Activated naive CD4-positive, alpha-beta T cell treated with anti-CD3 and anti-CD28 coated beads, Interleukin-2, amount 50 U/mL, for 16 hours (primary cell): Measurements from ENCODE around the gene MAGI2.

Experiments used
- DNase-seq: peaks from one replicate; pipeline ENCODE4 v3.0.0-alpha.2; 2020

The MAGI2 gene

DNA sequence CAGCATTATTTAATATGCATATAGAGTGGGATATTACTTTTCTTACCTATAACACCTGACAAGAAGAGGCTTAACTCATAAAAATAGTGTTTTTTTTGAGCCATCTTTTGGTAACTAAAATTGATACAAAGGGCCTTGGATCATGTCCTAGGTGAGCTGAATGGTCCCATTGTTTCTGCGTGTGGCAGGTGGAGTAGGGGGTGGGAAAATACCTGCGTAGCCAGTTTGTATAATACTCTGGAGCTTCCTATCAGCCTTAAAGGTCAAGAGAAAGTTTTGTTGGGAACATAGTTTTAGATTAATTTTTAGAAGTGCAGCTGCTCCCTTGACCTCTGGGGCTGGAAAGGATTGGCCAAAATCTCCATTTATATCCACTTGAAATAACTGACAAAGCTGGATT is 1410.3 kb downstream of the MAGI2 start:
- DNase-seq, result no peak

GRCh38 chr7:78041423-78041822 is 1412.0 kb downstream of the MAGI2 start:
- DNase-seq, result no peak

GRCh38 chr7:78039790-78040776 is 1413.4 kb downstream of the MAGI2 start:
- peak; percentile 50 for DNase-seq

GRCh38 chr7:78038465-78039080 is 1414.9 kb downstream of the MAGI2 start:
- no peak for DNase-seq

- DNase-seq, result no peak
Measured at GRCh38 chr7:78037603-78038002, 1415.9 kb downstream of the MAGI2 start.

- DNase-seq, result no peak
Measured at GRCh38 chr7:78033410-78033809, 1420.1 kb downstream of the MAGI2 start.

- DNase-seq, result no peak
Measured at GRCh38 chr7:78026492-78026891, 1427.0 kb downstream of the MAGI2 start.

GRCh38 chr7:78024591-78024990 is 1428.9 kb downstream of the MAGI2 start:
- DNase-seq, result no peak

GRCh38 chr7:78023191-78023590 is 1430.3 kb downstream of the MAGI2 start:
- DNase-seq, result no peak

GRCh38 chr7:78022165-78022564 is 1431.3 kb downstream of the MAGI2 start:
- no peak for DNase-seq

GRCh38 chr7:78020874-78021249 is 1432.6 kb downstream of the MAGI2 start:
- DNase-seq, result no peak

DNA sequence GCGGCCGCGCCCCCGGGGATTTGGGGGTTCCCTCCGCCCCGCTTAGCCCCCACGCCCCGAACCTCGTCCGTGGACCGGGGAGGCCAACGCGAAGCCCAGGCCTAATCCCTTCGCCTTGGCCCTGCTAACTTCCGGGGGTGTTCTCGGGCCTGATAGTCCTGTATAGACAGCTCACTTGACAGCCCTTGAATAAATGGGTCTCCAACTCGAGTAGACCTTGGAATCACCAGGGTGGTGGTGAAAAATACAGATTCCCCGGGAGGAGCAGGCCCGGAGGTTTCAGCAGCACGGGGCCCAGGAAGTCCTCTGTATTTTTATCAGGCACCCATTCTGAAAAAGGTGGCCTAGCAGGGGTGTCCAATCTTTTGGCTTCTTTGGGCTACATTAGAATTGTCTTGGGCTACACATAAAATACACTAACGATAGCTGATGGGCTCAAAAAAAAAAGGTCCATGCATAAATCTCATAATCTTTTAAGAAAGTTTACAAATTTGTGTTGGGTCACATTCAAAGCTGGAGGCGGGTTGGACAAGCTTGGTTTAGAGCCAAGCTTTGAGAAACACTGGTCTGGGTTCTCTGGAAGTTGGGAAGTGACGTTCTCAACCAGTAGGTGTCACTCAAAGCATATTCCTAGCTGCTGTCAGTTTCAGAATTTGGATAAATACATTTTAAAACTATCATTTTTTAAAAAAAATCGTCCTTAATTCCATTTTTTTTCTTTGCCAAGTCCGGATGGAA is 1433.2 kb downstream of the MAGI2 start:
- DNase-seq, result no peak

- peak; percentile 54 for DNase-seq
Measured at GRCh38 chr7:78019447-78020135, 1433.9 kb downstream of the MAGI2 start.

DNA sequence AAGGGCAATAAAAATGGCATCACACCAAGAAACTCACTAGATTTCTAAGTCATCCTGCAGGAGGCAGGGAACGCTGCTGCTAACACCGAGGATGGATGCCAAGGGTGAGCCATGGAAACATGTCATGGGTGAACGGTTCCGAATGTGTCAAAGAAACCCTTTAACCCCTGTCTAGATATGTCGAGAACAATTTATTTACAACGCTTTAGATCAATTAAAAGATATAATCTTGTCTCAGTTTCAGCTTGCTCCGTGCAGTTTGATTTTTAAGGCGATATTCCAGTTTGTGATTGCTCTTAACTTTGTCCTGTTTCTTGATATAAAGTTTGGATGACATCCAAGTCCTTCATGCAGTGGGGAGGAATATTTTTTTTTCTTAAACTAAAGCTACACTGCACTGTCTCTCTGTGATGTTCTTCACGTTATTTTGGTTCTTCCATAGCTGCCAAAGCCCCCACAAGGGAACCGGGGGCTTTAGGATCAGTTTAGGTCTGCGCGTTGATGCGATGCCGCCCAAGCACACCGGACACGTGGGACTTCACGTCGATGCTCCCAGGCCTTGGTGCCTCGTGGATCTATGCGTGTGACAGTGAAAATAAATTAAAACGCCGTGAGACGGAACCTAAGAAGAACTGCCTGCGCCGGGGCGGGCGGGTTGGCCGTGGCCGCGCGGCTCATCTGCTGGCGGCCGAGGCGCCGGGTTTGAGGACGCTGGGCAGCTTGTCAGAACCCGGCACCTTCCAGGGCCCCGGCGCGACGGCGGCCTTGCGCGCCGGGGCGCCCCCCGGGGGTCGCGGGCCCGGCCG is 1434.6 kb downstream of the MAGI2 start:
- DNase-seq, result peak; percentile 21

- DNase-seq, result no peak
Measured at GRCh38 chr7:78017591-78018100, 1435.8 kb downstream of the MAGI2 start.

- no peak for DNase-seq
Measured at GRCh38 chr7:78015574-78016260, 1437.8 kb downstream of the MAGI2 start.

GRCh38 chr7:78014401-78014800 is 1439.1 kb downstream of the MAGI2 start:
- no peak for DNase-seq

GRCh38 chr7:78013386-78013785 is 1440.1 kb downstream of the MAGI2 start:
- DNase-seq, result no peak

DNA sequence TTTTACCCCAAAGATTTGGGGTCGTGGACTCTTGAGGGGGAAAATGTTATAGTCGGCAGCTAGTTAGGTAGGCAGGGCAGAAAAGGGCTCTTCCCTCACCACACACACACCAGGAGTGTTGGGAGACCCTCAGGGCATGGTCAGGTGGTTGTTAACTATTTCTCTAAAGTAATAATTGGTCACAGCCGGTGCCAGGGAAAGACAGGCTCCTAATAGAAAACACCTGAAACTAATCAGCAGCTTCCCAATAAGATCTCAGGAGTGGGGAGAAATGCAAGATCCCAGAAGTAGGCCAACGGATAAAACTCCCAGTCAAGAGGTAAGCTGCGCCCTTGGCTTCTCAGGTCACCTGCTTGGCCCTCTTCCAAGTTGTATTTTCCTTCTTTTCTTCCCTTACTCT is 1441.8 kb downstream of the MAGI2 start:
- DNase-seq, result no peak

DNA sequence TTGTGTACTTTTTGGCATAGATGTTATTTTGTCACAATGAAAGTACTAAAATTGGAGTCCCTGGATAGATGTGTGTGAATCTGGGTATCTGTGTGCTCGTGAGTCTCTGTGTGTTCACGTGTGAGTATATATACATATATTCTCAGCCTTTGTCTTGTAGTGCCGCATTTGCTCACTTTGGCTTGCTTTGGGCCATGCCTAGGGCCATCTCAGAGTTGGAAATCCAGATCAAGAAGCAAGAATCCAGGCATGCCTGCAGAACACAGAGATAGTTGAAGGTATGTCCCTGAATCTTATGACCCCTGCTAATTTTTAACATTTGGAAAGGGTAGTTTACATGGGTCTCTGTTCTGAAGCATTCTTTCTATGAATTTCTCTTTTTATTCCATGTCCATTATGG is 1446.2 kb downstream of the MAGI2 start:
- no peak for DNase-seq

DNA sequence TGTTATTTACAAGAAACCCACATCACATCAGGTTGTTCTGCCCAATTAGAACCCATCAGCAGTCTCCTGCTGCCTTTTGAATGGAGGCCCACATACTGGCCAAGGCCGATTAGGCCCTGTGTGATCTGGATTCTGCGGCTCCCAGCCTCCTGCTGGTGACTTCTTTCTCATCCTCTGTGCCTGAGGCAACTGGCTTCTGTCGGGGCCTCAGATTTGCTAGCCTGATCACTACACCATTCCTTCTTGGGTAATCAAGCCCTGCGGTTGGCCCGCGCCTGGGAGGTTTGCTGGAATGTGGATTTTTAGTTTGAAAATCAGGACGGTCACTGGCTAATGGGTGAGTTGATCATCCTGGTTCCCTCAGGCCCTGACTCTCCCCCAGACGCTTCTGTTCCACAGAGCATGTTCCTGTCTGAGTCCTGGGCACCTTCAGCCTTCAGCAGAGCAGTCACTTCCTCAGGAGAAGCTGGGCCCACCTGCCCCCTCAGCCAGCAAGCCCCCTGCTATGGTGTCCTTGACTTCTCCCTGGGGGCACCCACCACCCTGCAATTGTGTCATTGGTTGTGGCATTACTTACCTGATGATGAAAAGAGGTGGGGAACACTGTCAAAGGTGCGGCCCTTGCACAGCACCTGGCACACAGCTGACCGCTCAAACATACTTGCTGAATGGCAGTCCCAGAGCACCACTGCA is 1447.3 kb downstream of the MAGI2 start:
- no peak for DNase-seq
